Liver (tissue), 3 donors: ENCODE data around the gene ETS2.

ENCODE experiments used
- CTCF ChIP-seq: fragments of 150-350 bp; IDR thresholded peaks from 2 replicates; pipeline ENCODE4 v1.5.1; 2017; ENCODE audit warnings: improper control_type of control experiment, low read depth, low read length; ENCODE audit not compliant: missing input control
- FOXA2 ChIP-seq: IDR thresholded peaks from 2 replicates; pipeline ENCODE4 v1.6.1; 2016; ENCODE audit warnings: antibody characterized with exemption
- GABPA ChIP-seq, 2 donors: IDR thresholded peaks in 1 of 2; conservative IDR thresholded peaks in 1 of 2; 2 replicates each; pipeline ENCODE4 v1.6.1; 2016; ENCODE audit warnings: antibody characterized with exemption in 2 of 2, mild to moderate bottlenecking in 1 of 2, moderate library complexity in 1 of 2
- HNF4A ChIP-seq, 2 donors: conservative IDR thresholded peaks; 2 replicates each; pipeline ENCODE4 v1.6.1; 2016; ENCODE audit warnings: antibody characterized with exemption in 2 of 2, mild to moderate bottlenecking in 2 of 2
- JUND ChIP-seq, 2 donors: IDR thresholded peaks; 2 replicates each; pipeline ENCODE4 v1.6.1; 2016; ENCODE audit warnings: antibody characterized with exemption in 2 of 2
- MAX ChIP-seq: IDR thresholded peaks from 2 replicates; pipeline ENCODE4 v1.6.1; 2016; ENCODE audit warnings: antibody characterized with exemption
- RAD21 ChIP-seq, 2 donors: IDR thresholded peaks; 2 replicates each; pipeline ENCODE4 v1.6.1; 2016; ENCODE audit warnings: antibody characterized with exemption in 2 of 2, mild to moderate bottlenecking in 2 of 2
- REST ChIP-seq: IDR thresholded peaks from 2 replicates; pipeline ENCODE4 v1.6.1; 2016; ENCODE audit warnings: antibody characterized with exemption, mild to moderate bottlenecking
- SP1 ChIP-seq: IDR thresholded peaks from 2 replicates; pipeline ENCODE4 v1.6.1; 2018; ENCODE audit warnings: antibody characterized with exemption, mild to moderate bottlenecking
- TAF1 ChIP-seq: conservative IDR thresholded peaks from 2 replicates; pipeline ENCODE4 v1.6.1; 2016; ENCODE audit warnings: antibody characterized with exemption, mild to moderate bottlenecking
- ZBTB33 ChIP-seq: IDR thresholded peaks from 2 replicates; pipeline ENCODE4 v1.6.1; 2016; ENCODE audit warnings: antibody characterized with exemption
- donor health status: healthy.
- donor health status: healthy.

GRCh38 chr21:38863843-38864363 is 58.2 kb downstream of the ETS2 start:
- no peak for TF ChIP-seq REST
- TF ChIP-seq TAF1 = no peak
- TF ChIP-seq CTCF = no peak
- no peak for TF ChIP-seq FOXA2
- TF ChIP-seq GABPA (IDR thresholded peaks at IDR 0.05 in 1 of 2, conservative IDR thresholded peaks at IDR 0.05 in 1 of 2) = no peak
- TF ChIP-seq JUND (IDR thresholded peaks at IDR 0.05) = no peak
- TF ChIP-seq ZBTB33 = no peak
- TF ChIP-seq RAD21 (IDR thresholded peaks at IDR 0.05) = no peak
- no peak for TF ChIP-seq MAX
- no peak for TF ChIP-seq HNF4A (conservative IDR thresholded peaks at IDR 0.05)
- TF ChIP-seq SP1 = no peak
